Kidney tubule cell (primary cell): Measurements from ENCODE around the gene HDAC3.

ENCODE experiments used
- DNase-seq: peaks from one replicate; pipeline ENCODE4 v3.0.0-alpha.2; 2018; ENCODE audit warnings: low spot score

Gene HDAC3

GRCh38 chr5:141602606-141603005, 34.0 kb downstream of the HDAC3 start:
- DNase-seq = no peak

GRCh38 chr5:141598391-141599345, 38.0 kb downstream of the HDAC3 start:
- DNase-seq = peak; percentile 77

GRCh38 chr5:141597814-141598213, 38.8 kb downstream of the HDAC3 start:
- DNase-seq = no peak

- DNase-seq = peak; percentile 35
These were observed 39.3 kb downstream of the HDAC3 start for GRCh38 chr5:141597394-141597793.

- DNase-seq = no peak
These were observed 39.8 kb downstream of the HDAC3 start for GRCh38 chr5:141596867-141597266.

- no peak for DNase-seq
These were observed 46.5 kb downstream of the HDAC3 start for GRCh38 chr5:141590127-141590526.

- DNase-seq = no peak
These were observed 50.4 kb downstream of the HDAC3 start for GRCh38 chr5:141586246-141586645.

GRCh38 chr5:141585594-141585993, 51.1 kb downstream of the HDAC3 start:
- DNase-seq = no peak

- DNase-seq = no peak
These were observed 62.5 kb downstream of the HDAC3 start for GRCh38 chr5:141574122-141574510.

GRCh38 chr5:141573489-141574121, 63.0 kb downstream of the HDAC3 start:
- DNase-seq = no peak
